Measurements from ENCODE around the gene VAMP1.

GRCh38 chr12:6418796-6419195, 51.7 kb downstream of the VAMP1 start:
- TF ChIP-seq ZBTB40 (IDR thresholded peaks at IDR 0.05; ENCODE audit: borderline replicate concordance) = no peak
- TF ChIP-seq RELB (IDR thresholded peaks at IDR 0.05; ENCODE audit: low read depth) = no peak
- TF ChIP-seq RELA (IDR thresholded peaks at IDR 0.05; ENCODE audit: borderline replicate concordance, partially characterized antibody) = no peak
- no peak for TF ChIP-seq SIX5 (IDR thresholded peaks at IDR 0.05; ENCODE audit: low read depth, low read length, severe bottlenecking)
- no peak for TF ChIP-seq TCF12 (IDR thresholded peaks at IDR 0.05; ENCODE audit: low read depth, low read length)
- no peak for TF ChIP-seq CTCF (IDR thresholded peaks at IDR 0.05 in 2 of 3, conservative IDR thresholded peaks at IDR 0.05 in 1 of 3; ENCODE audit: control insufficient read depth in 2 of 3, extremely low read depth in 1 of 3, insufficient read depth in 1 of 3, low read depth in 3 of 3, low read length in 3 of 3)
- no peak for TF ChIP-seq CBX3 (IDR thresholded peaks at IDR 0.05; ENCODE audit: borderline replicate concordance, low read depth)
- no peak for TF ChIP-seq BHLHE40 (IDR thresholded peaks at IDR 0.05; ENCODE audit: borderline replicate concordance in 1 of 2, low read depth in 2 of 2, low read length in 1 of 2)
- TF ChIP-seq EZH2 (IDR thresholded peaks at IDR 0.05; ENCODE audit: borderline replicate concordance, control insufficient read depth, low read depth, low read length) = no peak
- no peak for TF ChIP-seq POLR2A (IDR thresholded peaks at IDR 0.05; ENCODE audit: low read depth, low read length)
- TF ChIP-seq PML (IDR thresholded peaks at IDR 0.05; ENCODE audit: low read length) = no peak
- no peak for TF ChIP-seq JUND (IDR thresholded peaks at IDR 0.05; ENCODE audit: low read depth, low read length)
- no peak for TF ChIP-seq EGR1 (IDR thresholded peaks at IDR 0.05; ENCODE audit: borderline replicate concordance in 1 of 2, low read depth in 2 of 2, low read length in 2 of 2)
- no peak for TF ChIP-seq POLR2AphosphoS5 (IDR thresholded peaks at IDR 0.05; ENCODE audit: low read length)
